ENCODE data around the gene NEK9.

The NEK9 gene

GRCh38 chr14:75030147-75030546 lies 96.7 kb downstream of the NEK9 start:
- DNase-seq (ENCODE audit: low spot score): no peak
